GM12878 (cell line): ENCODE results near the gene OR6Y1. TPM values are rescaled to one million over a fixed set of nuclear protein-coding genes. Genes with fewer than 3 reads are reported as not detected.

ENCODE experiments used
- ATAC-seq: fragments of 200-7000 bp; cut with Tn5 transposase; 3 replicates; pipeline ENCODE4 v1.9.1; 2020; ENCODE audit warnings: mild to moderate bottlenecking, moderate library complexity
- BruUV-seq: library from RNA; stranded (reverse); fragments of 400-500 nt; replicated peaks from 2 replicates; lab custom pipeline; 2021; lab: Mats Ljungman, UMichigan
- CTCF ChIA-PET: fragments of 300-600 bp; sonication (Branson Sonifier 250); formaldehyde crosslinking; extraction: SDS; loops from one replicate; lab custom pipeline; 2021; ENCODE audit warnings: inconsistent platforms; lab: Yijun Ruan, JAX
- POLR2A ChIA-PET: fragments of 350-600 bp; formaldehyde crosslinking; extraction: SDS; loops from one replicate; lab custom pipeline; 2021; ENCODE audit warnings: inconsistent platforms; lab: Charles Lee
- RAD21 ChIA-PET: fragments of 300-600 bp; sonication (Branson Sonifier 250); formaldehyde crosslinking; loops from one replicate; lab custom pipeline; 2023; ENCODE audit warnings: antibody characterized with exemption; ENCODE audit not compliant: unreplicated experiment; lab: Charles Lee
- SMC1A ChIA-PET: fragments of 300-600 bp; sonication (Branson Sonifier 250); formaldehyde crosslinking; loops from one replicate; lab custom pipeline; 2023; ENCODE audit not compliant: unreplicated experiment, uncharacterized antibody; lab: Charles Lee
- DNase-seq: peaks from one replicate; pipeline ENCODE4 v3.0.0-alpha.2; 2011; ENCODE audit warnings: low read depth, low spot score
- FAIRE-seq: peaks from 3 replicates; lab custom pipeline; 2011; peaks lifted over from hg19 to GRCh38; lab: Jason Lieb, UNC
- H2AFZ ChIP-seq: 2 replicates; pipeline ENCODE4 v1.6.0; 2011; ENCODE audit warnings: low read depth, low read length, control low read depth; ENCODE audit not compliant: control insufficient read depth
- H3K27ac ChIP-seq: 2 replicates; pipeline ENCODE4 v1.5.1; 2011; ENCODE audit warnings: control low read depth; ENCODE audit not compliant: control insufficient read depth, insufficient read depth
- H3K27me3 ChIP-seq, 2 experiments: replicated peaks in 1 of 2; 2 replicates each; pipeline versions ENCODE4 v1.6.0 to v1.6.1; 2011; ENCODE audit warnings: low read length in 1 of 2; ENCODE audit not compliant: control insufficient read depth in 2 of 2, insufficient read depth in 2 of 2
- H3K36me3 ChIP-seq, 2 experiments: 2 replicates each; pipeline ENCODE4 v1.5.1; 2011; ENCODE audit warnings: low read length in 1 of 2; ENCODE audit not compliant: control insufficient read depth in 2 of 2, insufficient read depth in 2 of 2
- H3K4me1 ChIP-seq: 2 replicates; pipeline ENCODE4 v1.6.1; 2011; ENCODE audit warnings: mild to moderate bottlenecking, low read length, moderate library complexity, mixed read lengths; ENCODE audit not compliant: control insufficient read depth, insufficient read depth
- H3K4me2 ChIP-seq: 2 replicates; pipeline ENCODE4 v1.6.0; 2011; ENCODE audit warnings: control low read depth; ENCODE audit not compliant: control insufficient read depth, insufficient read depth
- H3K4me3 ChIP-seq: fragments of 200-600 bp; sonication (generic); 2 replicates; pipeline ENCODE4 v1.5.1; 2016
- H3K79me2 ChIP-seq: 2 replicates; pipeline ENCODE4 v1.6.0; 2011; ENCODE audit warnings: low read length; ENCODE audit not compliant: control insufficient read depth, insufficient read depth
- H3K9ac ChIP-seq: 2 replicates; pipeline ENCODE4 v1.8.0; 2011; ENCODE audit warnings: low read length, control low read depth, mixed read lengths; ENCODE audit not compliant: control insufficient read depth, insufficient read depth
- H3K9me3 ChIP-seq: replicated peaks from 3 replicates; pipeline ENCODE4 v1.5.1; 2011; ENCODE audit warnings: mild to moderate bottlenecking, low read length; ENCODE audit not compliant: control insufficient read depth, insufficient read depth
- H4K20me1 ChIP-seq: 2 replicates; pipeline ENCODE4 v1.6.0; 2011; ENCODE audit not compliant: control insufficient read depth, insufficient read depth
- CBX3 ChIP-seq: fragments of 200-600 bp; sonication (generic); IDR thresholded peaks from 2 replicates; pipeline ENCODE4 v1.6.1; 2016; ENCODE audit warnings: low read depth, borderline replicate concordance
- E2F8 ChIP-seq: fragments of 450-650 bp; IDR thresholded peaks from 2 replicates; pipeline ENCODE4 v1.6.1; 2018; ENCODE audit warnings: mild to moderate bottlenecking, low read depth, moderate library complexity; ENCODE audit not compliant: partially characterized antibody
- EGR1 ChIP-seq, 2 experiments: IDR thresholded peaks; 1 replicate in 1 of 2; 2 replicates in 1 of 2; pipeline ENCODE4 v1.6.1; 2011 to 2012; ENCODE audit warnings: low read depth in 2 of 2, low read length in 2 of 2, borderline replicate concordance in 1 of 2, mild to moderate bottlenecking in 1 of 2, moderate library complexity in 1 of 2
- ETV6 ChIP-seq, 2 experiments: fragments of 450-650 bp in 1 of 2; IDR thresholded peaks in 1 of 2; conservative IDR thresholded peaks in 1 of 2; 2 replicates each; pipeline ENCODE4 v1.6.1; 2014; ENCODE audit warnings: antibody characterized with exemption in 1 of 2, borderline replicate concordance in 1 of 2, low read depth in 1 of 2, mild to moderate bottlenecking in 1 of 2, moderate library complexity in 1 of 2
- KAT2A ChIP-seq: conservative IDR thresholded peaks from 2 replicates; pipeline ENCODE4 v1.6.1; 2011; ENCODE audit warnings: low read depth, low read length; ENCODE audit not compliant: control insufficient read depth
- NBN ChIP-seq: fragments of 450-650 bp; IDR thresholded peaks from 2 replicates; pipeline ENCODE4 v1.6.1; 2016
- NFYA ChIP-seq: IDR thresholded peaks from 2 replicates; pipeline ENCODE4 v1.6.1; 2011; ENCODE audit warnings: low read depth, mild to moderate bottlenecking, low read length, improper control_type of control experiment, borderline replicate concordance
- PRDM15 ChIP-seq: fragments of 450-650 bp; formaldehyde crosslinking; IDR thresholded peaks from 2 replicates; pipeline ENCODE4 v1.4.0; 2020; ENCODE audit warnings: mild to moderate bottlenecking, moderate library complexity
- RUNX3 ChIP-seq: IDR thresholded peaks from 2 replicates; pipeline ENCODE4 v1.6.1; 2012; ENCODE audit warnings: low read length, inconsistent platforms
- SMAD1 ChIP-seq: fragments of 450-650 bp; IDR thresholded peaks from 2 replicates; pipeline ENCODE4 v1.6.1; 2018; ENCODE audit warnings: mild to moderate bottlenecking, low read depth; ENCODE audit not compliant: partially characterized antibody
- ZNF384 ChIP-seq: IDR thresholded peaks from 2 replicates; pipeline ENCODE4 v1.6.1; 2012; ENCODE audit warnings: low read depth, mild to moderate bottlenecking, low read length, improper control_type of control experiment, borderline replicate concordance
- WGBS: methylation state at CpG from one replicate; pipeline ENCODE4 v1.1.6; 2016; ENCODE audit warnings: low lambda C conversion rate; ENCODE audit not compliant: insufficient replicate concordance, insufficient coverage; ENCODE audit errors: missing lambda C conversion rate; 5-methylcytosine and 5-hydroxymethylcytosine counted together
- in situ Hi-C: fragments of 300-500 bp; cut with MboI; formaldehyde crosslinking; loops from 9 replicates; pipeline ENCODE4 v1.14.3; 2018; ENCODE audit warnings: mixed read lengths
- intact Hi-C: fragments of 100-400 bp; cut with micrococcal nuclease; formaldehyde crosslinking; loops from one replicate; pipeline ENCODE4 v1.14.2; 2022; ENCODE audit not compliant: unreplicated experiment
- polyA plus RNA-seq, 11 experiments: library from polyadenylated mRNA; depleted of rRNA in 4 of 11; unstranded in 6 of 11; stranded (reverse) in 5 of 11; fragments of >200 nt; fragmentation: Nextera tagmentation in 4 of 11; fragmentation: Illumina TruSeq in 1 of 11; extraction: Ambion mirVana in 4 of 11; extraction: Trizol in 1 of 11; gene quantifications; 1 replicate in 1 of 11; 2 replicates in 10 of 11; pipeline versions ENCODE4 v1.2.1 to v1.2.3, GENCODE V29; 2011 to 2016; ENCODE audit warnings: inconsistent platforms in 2 of 11, missing spikeins in 2 of 11, low read depth in 1 of 11
- total RNA-seq, 4 experiments: library from RNA; depleted of rRNA in 3 of 4; stranded (reverse); fragments of >200 nt in 3 of 4; fragmentation: Illumina TruSeq in 1 of 4; extraction: Trizol in 1 of 4; gene quantifications; 2 replicates each; pipeline versions ENCODE4 v1.2.1 to v1.2.3, GENCODE V29; 2013 to 2021
- TF ChIP-seq, protein P1 (sequence below): fragments of 450-650 bp; formaldehyde crosslinking; IDR thresholded peaks from 2 replicates; pipeline ENCODE4 v1.4.0; 2022; ENCODE audit warnings: mild to moderate bottlenecking, moderate library complexity

The OR6Y1 gene
- total and polyA plus RNA-seq, 10 of the 15 experiments (the other 5 are each of a cell fraction or from before 2014, with no cell fraction given) = not detected

- CTCF ChIA-PET = no interaction called here
- H3K4me1 ChIP-seq = no peaks in the 10 kb centered on the region
- H3K4me3 ChIP-seq = no peak overlapping the region
- ATAC-seq (no peak), FAIRE-seq (no peak), DNase-seq (no peak)
- H3K9ac ChIP-seq = no peak overlapping the region
- in situ Hi-C loops = no loop called here
- RAD21 ChIA-PET = no interaction called here
- SMC1A ChIA-PET = no interaction called here
- 33% methylated on average over 4 of the region's 4 CpGs for whole genome bisulfite sequencing
- H2AFZ ChIP-seq = no peak overlapping the region
- no peaks in the 10 kb centered on the region for H3K36me3 ChIP-seq
- no peaks in the 10 kb centered on the region for H3K79me2 ChIP-seq
- no peaks in the 10 kb centered on the region for H4K20me1 ChIP-seq
- no peaks in the 10 kb centered on the region for H3K9me3 ChIP-seq
- H3K4me2 ChIP-seq = no peak overlapping the region
- intact Hi-C loops = no loop called here
- no peak overlapping the region for H3K27ac ChIP-seq
- POLR2A ChIA-PET = no interaction called here
- no peak for TF ChIP-seq E2F8
- TF ChIP-seq, protein P1, sequence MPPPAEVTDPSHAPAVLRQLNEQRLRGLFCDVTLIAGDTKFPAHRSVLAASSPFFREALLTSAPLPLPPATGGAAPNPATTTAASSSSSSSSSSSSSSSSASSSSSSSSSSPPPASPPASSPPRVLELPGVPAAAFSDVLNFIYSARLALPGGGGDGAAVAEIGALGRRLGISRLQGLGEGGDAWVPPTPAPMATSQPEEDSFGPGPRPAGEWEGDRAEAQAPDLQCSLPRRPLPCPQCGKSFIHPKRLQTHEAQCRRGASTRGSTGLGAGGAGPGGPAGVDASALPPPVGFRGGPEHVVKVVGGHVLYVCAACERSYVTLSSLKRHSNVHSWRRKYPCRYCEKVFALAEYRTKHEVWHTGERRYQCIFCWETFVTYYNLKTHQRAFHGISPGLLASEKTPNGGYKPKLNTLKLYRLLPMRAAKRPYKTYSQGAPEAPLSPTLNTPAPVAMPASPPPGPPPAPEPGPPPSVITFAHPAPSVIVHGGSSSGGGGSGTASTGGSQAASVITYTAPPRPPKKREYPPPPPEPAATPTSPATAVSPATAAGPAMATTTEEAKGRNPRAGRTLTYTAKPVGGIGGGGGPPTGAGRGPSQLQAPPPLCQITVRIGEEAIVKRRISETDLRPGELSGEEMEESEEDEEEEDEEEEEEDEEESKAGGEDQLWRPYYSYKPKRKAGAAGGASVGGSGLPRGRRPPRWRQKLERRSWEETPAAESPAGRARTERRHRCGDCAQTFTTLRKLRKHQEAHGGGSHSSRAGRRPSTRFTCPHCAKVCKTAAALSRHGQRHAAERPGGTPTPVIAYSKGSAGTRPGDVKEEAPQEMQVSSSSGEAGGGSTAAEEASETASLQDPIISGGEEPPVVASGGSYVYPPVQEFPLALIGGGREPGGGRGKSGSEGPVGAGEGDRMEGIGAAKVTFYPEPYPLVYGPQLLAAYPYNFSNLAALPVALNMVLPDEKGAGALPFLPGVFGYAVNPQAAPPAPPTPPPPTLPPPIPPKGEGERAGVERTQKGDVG = no peak
- no peak for TF ChIP-seq RUNX3
- no peak for TF ChIP-seq PRDM15 (CRISPR knock-in tag)
- no peak for TF ChIP-seq EGR1 (IDR thresholded peaks at IDR 0.05; ENCODE audit: borderline replicate concordance in 1 of 2, low read depth in 2 of 2, low read length in 2 of 2)
- no peak for TF ChIP-seq NBN
- TF ChIP-seq NFYA = no peak
- no peak for TF ChIP-seq CBX3
- no peak for TF ChIP-seq ZNF384
- TF ChIP-seq SMAD1 = no peak
- no peak for TF ChIP-seq KAT2A
- TF ChIP-seq ETV6 (conservative IDR thresholded peaks at IDR 0.05 in 1 of 2, IDR thresholded peaks at IDR 0.05 in 1 of 2; ENCODE audit: borderline replicate concordance in 1 of 2, low read depth in 1 of 2) = no peak
- TF ChIP-seq, all 136 proteins: peak for 0
- BruUV-seq = no TSS peak
- no peaks in the 10 kb centered on the region for H3K27me3 ChIP-seq
Measured at GRCh38 chr1:158583962-158584361, 29.8 kb upstream of the OR6Y1 start.
